ENCODE results near the gene RNF187. TPM values are rescaled to one million over a fixed set of nuclear protein-coding genes. Genes with fewer than 3 reads are reported as not detected.
A peak's percentile ranks its signal among the peaks of the same experiment; 100 is the strongest.

Gene RNF187
- total RNA-seq, 1 experiment from 2014 or later = 137 TPM

- Histone ChIP-seq H3K27ac (ENCODE audit: low read depth, low read length) (no peak overlapping the region), H3K27me3 (ENCODE audit: insufficient read depth, low read length) (no peaks in the 10 kb centered on the region), H3K36me3 (ENCODE audit: control insufficient read depth in 1 of 2, insufficient read depth in 2 of 2, low read length in 2 of 2) (no peaks in the 10 kb centered on the region), H3K9me2 (ENCODE audit: insufficient read depth) (no peaks in the 10 kb centered on the region), H3K4me1 (ENCODE audit: control insufficient read depth in 1 of 2, insufficient read depth in 2 of 2, low read length in 2 of 2) (peaks cover 5 to 27% of the 10 kb centered on the region in 2 experiments; a peak in 3 of 4 replicates), H4K20me1 (ENCODE audit: insufficient read depth) (no peaks in the 10 kb centered on the region), H2AFZ (ENCODE audit: low read depth, low read length, poor library complexity, severe bottlenecking) (no peak overlapping the region), H3K4me3 (replicated peaks in 1 of 2; ENCODE audit: low read depth in 1 of 2, low read length in 2 of 2) (no peak overlapping the region), H3K4me2 (ENCODE audit: low read length) (peak overlapping the region; percentile 23; the same call in 1 of the 2 replicates), H3K79me2 (ENCODE audit: insufficient read depth, low read length) (peaks cover 23% of the 10 kb centered on the region), H3K9me3 (ENCODE audit: control insufficient read depth in 1 of 2, insufficient read depth in 1 of 2, low read depth in 1 of 2, low read length in 2 of 2) (no peaks in the 10 kb centered on the region), H3K9ac (ENCODE audit: low read length) (no peak overlapping the region)
- DNase-seq (ENCODE audit: low read depth, low spot score) (no peak), ATAC-seq (no peak)
- ChIA-PET RAD21 (ENCODE audit: low non-redundant PET in 1 of 2, low total read pairs in 2 of 2, uncharacterized antibody in 2 of 2, unreplicated experiment in 2 of 2) (no interaction called here), CTCF (no interaction called here), POLR2A (no interaction called here)
- intact Hi-C loops (cut with micrococcal nuclease) = loop anchor here (10.0 kb wide), 1 partner anchor 458 kb away; no protein-coding TSS in a partner anchor
- BruUV-seq (replicated peaks) = no TSS peak
- TF ChIP-seq SRF (IDR thresholded peaks at IDR 0.05; ENCODE audit: low read depth) (no peak), CTCF (IDR thresholded peaks at IDR 0.05 in 2 of 3, conservative IDR thresholded peaks at IDR 0.05 in 1 of 3; ENCODE audit: borderline replicate concordance in 1 of 3, insufficient read depth in 1 of 3, low read depth in 2 of 3, low read length in 2 of 3) (no peak), ZNF274 (IDR thresholded peaks at IDR 0.05; ENCODE audit: low read depth, low read length) (no peak), SP1 (IDR thresholded peaks at IDR 0.05; ENCODE audit: low read depth) (no peak), POLR2A (IDR thresholded peaks at IDR 0.05; ENCODE audit: borderline replicate concordance, extremely low read depth, insufficient read depth, insufficient read length) (no peak), FOSL1 (IDR thresholded peaks at IDR 0.05; ENCODE audit: low read depth) (no peak), SIN3A (IDR thresholded peaks at IDR 0.05; ENCODE audit: low read depth) (no peak), ZFX (IDR thresholded peaks at IDR 0.05) (no peak), TCF7L2 (IDR thresholded peaks at IDR 0.05; ENCODE audit: borderline replicate concordance, extremely low read depth, insufficient read depth, insufficient read length) (no peak), EGR1 (IDR thresholded peaks at IDR 0.05; ENCODE audit: low read depth) (no peak), EZH2phosphoT487 (IDR thresholded peaks at IDR 0.05; ENCODE audit: borderline replicate concordance) (no peak), CEBPB (IDR thresholded peaks at IDR 0.05; ENCODE audit: low read depth) (no peak), YY1 (IDR thresholded peaks at IDR 0.05; ENCODE audit: extremely low read depth, insufficient replicate concordance, low read depth, low read length) (no peak), MAX (IDR thresholded peaks at IDR 0.05) (no peak), POLR2AphosphoS5 (IDR thresholded peaks at IDR 0.05; ENCODE audit: low read depth, low read length) (no peak), EZH2 (IDR thresholded peaks at IDR 0.05) (no peak), CBX3 (IDR thresholded peaks at IDR 0.05; ENCODE audit: low read depth) (no peak), JUND (IDR thresholded peaks at IDR 0.05) (no peak)
- TF ChIP-seq, protein P1, sequence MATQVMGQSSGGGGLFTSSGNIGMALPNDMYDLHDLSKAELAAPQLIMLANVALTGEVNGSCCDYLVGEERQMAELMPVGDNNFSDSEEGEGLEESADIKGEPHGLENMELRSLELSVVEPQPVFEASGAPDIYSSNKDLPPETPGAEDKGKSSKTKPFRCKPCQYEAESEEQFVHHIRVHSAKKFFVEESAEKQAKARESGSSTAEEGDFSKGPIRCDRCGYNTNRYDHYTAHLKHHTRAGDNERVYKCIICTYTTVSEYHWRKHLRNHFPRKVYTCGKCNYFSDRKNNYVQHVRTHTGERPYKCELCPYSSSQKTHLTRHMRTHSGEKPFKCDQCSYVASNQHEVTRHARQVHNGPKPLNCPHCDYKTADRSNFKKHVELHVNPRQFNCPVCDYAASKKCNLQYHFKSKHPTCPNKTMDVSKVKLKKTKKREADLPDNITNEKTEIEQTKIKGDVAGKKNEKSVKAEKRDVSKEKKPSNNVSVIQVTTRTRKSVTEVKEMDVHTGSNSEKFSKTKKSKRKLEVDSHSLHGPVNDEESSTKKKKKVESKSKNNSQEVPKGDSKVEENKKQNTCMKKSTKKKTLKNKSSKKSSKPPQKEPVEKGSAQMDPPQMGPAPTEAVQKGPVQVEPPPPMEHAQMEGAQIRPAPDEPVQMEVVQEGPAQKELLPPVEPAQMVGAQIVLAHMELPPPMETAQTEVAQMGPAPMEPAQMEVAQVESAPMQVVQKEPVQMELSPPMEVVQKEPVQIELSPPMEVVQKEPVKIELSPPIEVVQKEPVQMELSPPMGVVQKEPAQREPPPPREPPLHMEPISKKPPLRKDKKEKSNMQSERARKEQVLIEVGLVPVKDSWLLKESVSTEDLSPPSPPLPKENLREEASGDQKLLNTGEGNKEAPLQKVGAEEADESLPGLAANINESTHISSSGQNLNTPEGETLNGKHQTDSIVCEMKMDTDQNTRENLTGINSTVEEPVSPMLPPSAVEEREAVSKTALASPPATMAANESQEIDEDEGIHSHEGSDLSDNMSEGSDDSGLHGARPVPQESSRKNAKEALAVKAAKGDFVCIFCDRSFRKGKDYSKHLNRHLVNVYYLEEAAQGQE (IDR thresholded peaks at IDR 0.05; ENCODE audit: low read depth) = no peak
- TF ChIP-seq, protein P2, sequence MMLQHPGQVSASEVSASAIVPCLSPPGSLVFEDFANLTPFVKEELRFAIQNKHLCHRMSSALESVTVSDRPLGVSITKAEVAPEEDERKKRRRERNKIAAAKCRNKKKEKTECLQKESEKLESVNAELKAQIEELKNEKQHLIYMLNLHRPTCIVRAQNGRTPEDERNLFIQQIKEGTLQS (IDR thresholded peaks at IDR 0.05) = no peak
Measured at GRCh38 chr1:228453022-228453560, 34.1 kb upstream of the RNF187 start.

Data from HCT116 (cell line).